Measurements from ENCODE around the gene PPP3R1. TPM values are rescaled to one million over a fixed set of nuclear protein-coding genes. Genes with fewer than 3 reads are reported as not detected.

The PPP3R1 gene
- total RNA-seq, 2 experiments from 2014 or later, result 69.8 to 70.3 TPM

DNA sequence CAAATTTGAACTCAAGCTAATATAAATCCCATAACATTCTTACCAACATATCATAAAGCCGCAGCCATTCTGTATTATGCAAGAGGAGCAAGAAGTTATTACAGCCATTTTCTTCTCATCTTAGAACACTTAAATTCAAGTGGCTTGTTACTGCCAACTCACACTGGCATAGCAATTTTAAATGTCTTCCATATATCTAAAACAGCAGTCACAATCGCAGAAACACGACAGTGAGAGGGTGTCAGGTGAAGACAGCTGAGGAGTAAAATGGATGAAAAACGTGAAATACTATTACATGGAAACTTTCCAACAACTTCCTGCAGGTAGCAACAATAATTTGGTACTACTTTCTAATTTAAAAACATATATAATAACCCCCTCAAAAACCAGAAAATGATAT is 17.9 kb downstream of the PPP3R1 start:
- ChIA-PET CTCF (interaction anchor here (2.7 kb wide), 1 partner anchor 9 kb away, joined by 7 read pairs; no protein-coding TSS in a partner anchor), POLR2A (no interaction called here)
- Mint-ChIP-seq H3K9me3 (no peaks in the 10 kb centered on the region), H3K27me3 (no peaks in the 10 kb centered on the region), H3K27ac (peak overlapping the region; percentile 18), H3K4me1 (ENCODE audit: low read depth) (peaks cover 87% of the 10 kb centered on the region), H3K4me3 (peak overlapping the region; percentile 34), H3K36me3 (ENCODE audit: low read depth) (peaks cover 5% of the 10 kb centered on the region)
- intact Hi-C loops (cut with DNase I, micrococcal nuclease), result no loop called here
- Histone ChIP-seq H3K27ac (ENCODE audit: low read depth in 1 of 2, low read length in 2 of 2) (no peak overlapping the region), H3K36me3 (ENCODE audit: insufficient read depth, low read length) (peaks cover 4% of the 10 kb centered on the region), H3K4me3 (ENCODE audit: low read length) (no peak overlapping the region), H3K9me3 (ENCODE audit: control insufficient read depth in 1 of 2, insufficient read depth in 1 of 2, low read length in 2 of 2) (no peaks in the 10 kb centered on the region), H3K27me3 (ENCODE audit: control insufficient read depth in 1 of 2, insufficient read depth in 2 of 2, low read length in 2 of 2) (no peaks in the 10 kb centered on the region), H3K4me1 (ENCODE audit: insufficient read depth, low read length) (peaks cover 28% of the 10 kb centered on the region)
- TF ChIP-seq, protein P1, sequence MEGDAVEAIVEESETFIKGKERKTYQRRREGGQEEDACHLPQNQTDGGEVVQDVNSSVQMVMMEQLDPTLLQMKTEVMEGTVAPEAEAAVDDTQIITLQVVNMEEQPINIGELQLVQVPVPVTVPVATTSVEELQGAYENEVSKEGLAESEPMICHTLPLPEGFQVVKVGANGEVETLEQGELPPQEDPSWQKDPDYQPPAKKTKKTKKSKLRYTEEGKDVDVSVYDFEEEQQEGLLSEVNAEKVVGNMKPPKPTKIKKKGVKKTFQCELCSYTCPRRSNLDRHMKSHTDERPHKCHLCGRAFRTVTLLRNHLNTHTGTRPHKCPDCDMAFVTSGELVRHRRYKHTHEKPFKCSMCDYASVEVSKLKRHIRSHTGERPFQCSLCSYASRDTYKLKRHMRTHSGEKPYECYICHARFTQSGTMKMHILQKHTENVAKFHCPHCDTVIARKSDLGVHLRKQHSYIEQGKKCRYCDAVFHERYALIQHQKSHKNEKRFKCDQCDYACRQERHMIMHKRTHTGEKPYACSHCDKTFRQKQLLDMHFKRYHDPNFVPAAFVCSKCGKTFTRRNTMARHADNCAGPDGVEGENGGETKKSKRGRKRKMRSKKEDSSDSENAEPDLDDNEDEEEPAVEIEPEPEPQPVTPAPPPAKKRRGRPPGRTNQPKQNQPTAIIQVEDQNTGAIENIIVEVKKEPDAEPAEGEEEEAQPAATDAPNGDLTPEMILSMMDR (IDR thresholded peaks at IDR 0.05), result no peak
- DNase-seq, result no peak
- ATAC-seq (ENCODE audit: poor library complexity), result no peak

DNA sequence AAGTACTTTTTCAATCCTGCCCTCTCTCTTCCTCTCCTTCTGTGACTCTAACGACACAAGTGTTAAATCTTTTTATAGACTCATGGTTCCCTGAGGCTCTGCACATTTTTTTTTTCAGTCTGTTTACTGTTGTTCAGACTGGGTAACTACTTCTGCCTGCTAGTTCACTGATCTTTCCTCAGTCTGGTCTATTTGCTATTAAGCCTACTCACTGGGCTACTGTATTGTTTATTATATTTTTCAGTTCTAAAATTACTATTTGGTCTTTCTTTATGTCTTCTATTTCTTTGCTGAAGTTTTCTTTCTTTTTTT is 21.3 kb downstream of the PPP3R1 start:
- H3K4me1 ChIP-seq (ENCODE audit: insufficient read depth, low read length), result peaks cover 22% of the 10 kb centered on the region
- intact Hi-C loops (cut with DNase I, micrococcal nuclease), result loop anchor here in 1 of 2 experiments (2.0 kb wide), 1 partner anchor 14 kb away; no protein-coding TSS in a partner anchor

GRCh38 chr2:68230241-68231060 is 21.9 kb downstream of the PPP3R1 start:
- Mint-ChIP-seq H3K4me3 (peak overlapping the region; percentile 2), H3K27me3 (no peaks in the 10 kb centered on the region), H3K9me3 (no peaks in the 10 kb centered on the region), H3K27ac (peak overlapping the region; percentile 16), H3K36me3 (ENCODE audit: low read depth) (no peaks in the 10 kb centered on the region), H3K4me1 (ENCODE audit: low read depth) (peaks cover 88% of the 10 kb centered on the region)
- H3K9me3 ChIP-seq (ENCODE audit: control insufficient read depth in 1 of 2, insufficient read depth in 1 of 2, low read length in 2 of 2), result no peaks in the 10 kb centered on the region
- POLR2A ChIA-PET, result interaction anchor here (1.2 kb wide), 1 partner anchor 27 kb away, joined by 3 read pairs; no protein-coding TSS in a partner anchor
- ATAC-seq (ENCODE audit: poor library complexity) (no peak), DNase-seq (no peak)
- no peak overlapping the region for H3K4me3 ChIP-seq (ENCODE audit: low read length)
- TF ChIP-seq, protein P1 (IDR thresholded peaks at IDR 0.05), result no peak
- intact Hi-C loops (cut with DNase I, micrococcal nuclease), result loop anchor here in 1 of 2 experiments (2.0 kb wide), 1 partner anchor 14 kb away; no protein-coding TSS in a partner anchor
- peaks cover 4% of the 10 kb centered on the region for H3K36me3 ChIP-seq (ENCODE audit: insufficient read depth, low read length)
- CTCF ChIA-PET, result interaction anchor here (0.6 to 1.0 kb wide), 4 partner anchors 13 to 34 kb away, joined by 3 read pairs; no protein-coding TSS in a partner anchor
- H3K27me3 ChIP-seq (ENCODE audit: control insufficient read depth in 1 of 2, insufficient read depth in 2 of 2, low read length in 2 of 2), result no peaks in the 10 kb centered on the region
- no peak overlapping the region for H3K27ac ChIP-seq (ENCODE audit: low read depth in 1 of 2, low read length in 2 of 2)
- H3K4me1 ChIP-seq (ENCODE audit: insufficient read depth, low read length), result peaks cover 22% of the 10 kb centered on the region

More for the DNA sequence above, 21.3 kb downstream of the PPP3R1 start:
- Mint-ChIP-seq H3K4me3 (no peak overlapping the region), H3K4me1 (ENCODE audit: low read depth) (peaks cover 88% of the 10 kb centered on the region), H3K36me3 (ENCODE audit: low read depth) (no peaks in the 10 kb centered on the region), H3K9me3 (no peaks in the 10 kb centered on the region), H3K27me3 (no peaks in the 10 kb centered on the region), H3K27ac (peak overlapping the region; percentile 16)
- Histone ChIP-seq H3K9me3 (ENCODE audit: control insufficient read depth in 1 of 2, insufficient read depth in 1 of 2, low read length in 2 of 2) (no peaks in the 10 kb centered on the region), H3K27ac (ENCODE audit: low read depth in 1 of 2, low read length in 2 of 2) (no peak overlapping the region), H3K4me3 (ENCODE audit: low read length) (no peak overlapping the region), H3K27me3 (ENCODE audit: control insufficient read depth in 1 of 2, insufficient read depth in 2 of 2, low read length in 2 of 2) (no peaks in the 10 kb centered on the region), H3K36me3 (ENCODE audit: insufficient read depth, low read length) (peaks cover 4% of the 10 kb centered on the region)
- TF ChIP-seq, protein P1 (IDR thresholded peaks at IDR 0.05), result no peak
- ChIA-PET CTCF (interaction anchor here (0.7 to 1.0 kb wide), 3 partner anchors 13 to 35 kb away, joined by 3 read pairs; no protein-coding TSS in a partner anchor), POLR2A (interaction anchor here (1.2 kb wide), 1 partner anchor 27 kb away, joined by 3 read pairs; no protein-coding TSS in a partner anchor)
- no peak for ATAC-seq (ENCODE audit: poor library complexity)
- DNase-seq, result no peak

Measured in CD4-positive, alpha-beta T cell (primary cell).